Measurements from ENCODE around the gene BUD31.

- TF ChIP-seq POLR2A (IDR thresholded peaks at IDR 0.05) (no peak), CTCF (IDR thresholded peaks at IDR 0.05) (no peak), POLR2AphosphoS5 (IDR thresholded peaks at IDR 0.05) (no peak)
Observed at GRCh38 chr7:99384523-99384922, 24.2 kb upstream of the BUD31 start.

Data from stomach (tissue), 4 donors.